GM12872 (cell line): Measurements from ENCODE around the gene MEG3.

ENCODE experiments used
- CTCF ChIP-seq: IDR thresholded peaks from 3 replicates; pipeline ENCODE4 v1.5.1; 2011; ENCODE audit warnings: low read depth, mild to moderate bottlenecking, low read length, moderate library complexity; ENCODE audit not compliant: insufficient read depth

The MEG3 gene

GRCh38 chr14:100861188-100861936 lies 35.4 kb downstream of the MEG3 start:
- TF ChIP-seq CTCF: no peak

GRCh38 chr14:100861937-100862247 lies 36.0 kb downstream of the MEG3 start:
- TF ChIP-seq CTCF: no peak

GRCh38 chr14:100862277-100862676 lies 36.4 kb downstream of the MEG3 start:
- TF ChIP-seq CTCF: no peak

- TF ChIP-seq CTCF: no peak
These were observed 36.9 kb downstream of the MEG3 start for GRCh38 chr14:100862793-100863192.

- TF ChIP-seq CTCF: no peak
These were observed 38.3 kb downstream of the MEG3 start for GRCh38 chr14:100864206-100864605.

- no peak for TF ChIP-seq CTCF
These were observed 39.2 kb downstream of the MEG3 start for GRCh38 chr14:100864960-100865681.

GRCh38 chr14:100865682-100866591 lies 40.0 kb downstream of the MEG3 start:
- TF ChIP-seq CTCF: no peak
